ENCODE data around the gene FXYD3.
"Not testable (repeated sequence)": the region's sequence is repeated elsewhere in the genome, so short reads cannot be mapped to it uniquely, and the experiment has no call there.

The FXYD3 gene

GRCh38 chr19:35086455-35086854 is 29.2 kb upstream of the FXYD3 start:
- no peak for DNase-seq (ENCODE audit: low spot score)

GRCh38 chr19:35087393-35087792 is 28.2 kb upstream of the FXYD3 start:
- DNase-seq (ENCODE audit: low spot score): no peak

- no peak for DNase-seq (ENCODE audit: low spot score)
Observed at GRCh38 chr19:35088131-35088913, 27.3 kb upstream of the FXYD3 start.

GRCh38 chr19:35089554-35089953 is 26.1 kb upstream of the FXYD3 start:
- DNase-seq (ENCODE audit: low spot score): no peak

- DNase-seq (ENCODE audit: low spot score): no peak
Observed at GRCh38 chr19:35090160-35090505, 25.5 kb upstream of the FXYD3 start.

- peak; percentile 37 for DNase-seq (ENCODE audit: low spot score)
Observed at GRCh38 chr19:35090506-35091214, 25.0 kb upstream of the FXYD3 start.

- DNase-seq (ENCODE audit: low spot score): no peak
Observed at GRCh38 chr19:35093430-35093829, 22.2 kb upstream of the FXYD3 start.

GRCh38 chr19:35093941-35094647 is 21.5 kb upstream of the FXYD3 start:
- DNase-seq (ENCODE audit: low spot score): no peak

- DNase-seq (ENCODE audit: low spot score): no peak
Observed at GRCh38 chr19:35094656-35095055, 21.0 kb upstream of the FXYD3 start.

- no peak for DNase-seq (ENCODE audit: low spot score)
Observed at GRCh38 chr19:35095667-35096368, 19.8 kb upstream of the FXYD3 start.

- no peak for DNase-seq (ENCODE audit: low spot score)
Observed at GRCh38 chr19:35098413-35099049, 17.1 kb upstream of the FXYD3 start.

- no peak for DNase-seq (ENCODE audit: low spot score)
Observed at GRCh38 chr19:35099155-35099896, 16.3 kb upstream of the FXYD3 start.

GRCh38 chr19:35099897-35100275 is 15.7 kb upstream of the FXYD3 start:
- no peak for DNase-seq (ENCODE audit: low spot score)

GRCh38 chr19:35100588-35101533 is 14.8 kb upstream of the FXYD3 start:
- no peak for DNase-seq (ENCODE audit: low spot score)

- DNase-seq (ENCODE audit: low spot score): not testable (repeated sequence)
Observed at GRCh38 chr19:35101949-35102348, 13.7 kb upstream of the FXYD3 start.

GRCh38 chr19:35103614-35104013 is 12.0 kb upstream of the FXYD3 start:
- not testable (repeated sequence) for DNase-seq (ENCODE audit: low spot score)

- no peak for DNase-seq (ENCODE audit: low spot score)
Observed at GRCh38 chr19:35104361-35104760, 11.3 kb upstream of the FXYD3 start.

GRCh38 chr19:35105047-35105410 is 10.6 kb upstream of the FXYD3 start:
- DNase-seq (ENCODE audit: low spot score): no peak

GRCh38 chr19:35105411-35106290 is 10.0 kb upstream of the FXYD3 start:
- DNase-seq (ENCODE audit: low spot score): no peak

Measured in CD4-positive, alpha-beta T cell treated with Interleukin-6 at 100 ng/mL for 8 hours (primary cell).